NCI-H146 treated with DMSO at 0.1 percent for 48 hours (cell line): ENCODE measurements around the gene PGM2L1.
"Not testable (repeated sequence)": the region's sequence is repeated elsewhere in the genome, so short reads cannot be mapped to it uniquely, and the experiment has no call there.

Experiments used
- DNase-seq: peaks from one replicate; lab custom pipeline; 2025; ENCODE audit not compliant: unreplicated experiment; lab: John Stamatoyannopoulos, UW

Gene PGM2L1

DNA sequence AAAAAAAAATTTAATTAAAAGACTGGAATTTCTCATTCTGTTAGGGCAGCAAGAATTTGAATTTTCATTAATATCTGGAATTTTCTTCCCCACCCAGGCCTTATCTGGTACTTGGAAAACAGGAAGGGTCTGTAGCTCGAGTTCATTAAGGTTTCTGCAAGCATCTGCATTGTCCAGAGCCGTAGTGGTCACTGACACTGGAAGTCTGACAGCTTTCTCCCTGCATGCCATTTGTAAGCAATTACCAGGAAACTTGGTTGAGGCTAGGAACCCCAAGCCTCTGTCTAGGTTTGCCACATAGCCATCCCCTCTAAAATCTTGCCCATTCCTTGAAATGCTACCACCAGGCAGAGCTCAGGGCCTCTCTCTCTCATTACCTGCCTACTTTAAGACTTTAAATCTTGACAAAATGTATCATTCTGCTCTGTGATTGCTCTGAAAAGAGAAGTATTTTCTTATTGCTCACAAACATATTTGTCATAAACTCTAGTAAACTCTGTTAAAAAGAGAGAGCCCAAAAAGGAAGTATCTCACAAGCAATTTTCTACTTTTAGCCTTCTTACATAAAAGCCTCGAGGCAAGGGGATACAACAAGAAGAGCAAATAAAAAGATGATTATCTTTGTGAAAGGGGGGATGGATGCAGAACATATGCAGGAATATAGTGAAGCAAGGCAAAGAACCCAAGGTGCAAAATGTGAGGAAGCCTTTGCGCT, 5.5 kb upstream of the PGM2L1 start:
- no peak for DNase-seq

DNA sequence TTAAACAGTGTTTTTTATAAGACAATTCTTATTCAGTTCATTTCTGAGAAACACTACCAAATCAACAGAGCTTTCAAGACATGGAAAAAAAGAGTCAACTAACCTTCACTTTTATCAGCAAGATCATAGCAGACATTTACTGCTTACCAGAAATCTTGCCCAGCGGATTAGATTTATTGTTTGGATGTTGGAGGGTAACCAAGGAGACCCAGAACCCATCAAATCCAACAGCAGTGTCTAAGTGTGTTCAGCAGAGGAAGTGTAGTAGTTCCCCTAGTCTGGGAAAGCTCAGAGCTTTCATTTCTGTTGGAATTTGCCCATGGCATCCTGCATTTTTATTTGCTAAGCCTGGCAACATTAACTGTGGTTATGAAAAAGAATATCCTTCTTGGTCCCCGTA, 2.4 kb upstream of the PGM2L1 start:
- no peak for DNase-seq

DNA sequence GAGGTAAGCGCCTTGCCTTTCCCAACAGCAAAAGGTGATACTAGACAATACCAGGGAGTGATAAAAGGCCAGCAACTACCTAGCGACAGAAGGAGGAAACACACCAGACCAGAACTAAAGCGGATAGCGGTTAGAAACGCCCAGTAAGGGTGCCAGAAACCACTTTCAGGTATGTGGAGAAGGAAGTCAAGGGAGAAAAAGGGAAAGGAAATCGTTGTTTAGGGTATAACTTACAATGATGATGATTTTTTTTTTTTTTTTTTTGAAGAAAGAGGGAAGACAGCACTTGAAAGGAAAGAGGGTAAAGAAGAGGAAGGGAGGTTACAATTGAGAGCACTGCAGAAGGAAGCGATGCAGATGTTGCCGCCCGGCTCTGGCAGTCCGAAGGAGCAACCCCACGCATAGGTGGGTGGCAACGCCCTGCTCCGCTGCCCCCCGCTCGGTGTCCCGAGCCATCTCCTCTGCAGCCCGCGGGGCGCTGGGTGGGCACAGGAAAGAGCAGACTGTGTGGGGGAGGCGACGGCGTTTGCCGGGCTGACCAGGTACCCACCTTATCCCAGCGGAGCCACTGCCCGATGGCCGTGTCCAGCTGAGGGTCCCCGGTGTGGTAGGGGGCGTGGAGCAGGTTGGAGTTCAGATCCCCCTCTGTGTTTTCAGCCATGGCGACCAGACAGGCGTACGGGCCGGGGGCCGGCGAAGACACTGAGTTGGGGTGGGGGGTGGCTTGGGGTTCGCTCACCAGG, 561 bp downstream of the PGM2L1 start:
- peak; percentile 57 for DNase-seq

DNA sequence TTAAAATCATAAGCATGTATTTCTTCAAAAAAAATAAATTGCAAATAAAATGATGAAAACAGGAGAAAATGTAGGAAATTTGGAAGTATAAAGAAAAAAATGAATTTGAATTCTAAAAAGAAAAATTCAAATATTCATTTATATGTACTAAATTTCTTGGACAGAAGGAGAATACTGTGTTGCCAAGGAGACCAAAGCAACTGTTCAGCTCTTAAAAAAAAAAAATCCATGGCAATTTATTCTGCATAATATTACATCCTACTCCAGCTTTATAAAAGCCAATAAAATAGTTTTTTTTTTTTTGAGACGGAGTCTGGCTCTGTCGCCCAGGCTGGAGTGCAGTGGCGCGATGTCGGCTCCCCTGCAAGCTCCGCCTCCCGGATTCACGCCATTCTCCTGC, 6.0 kb downstream of the PGM2L1 start:
- no peak for DNase-seq

DNA sequence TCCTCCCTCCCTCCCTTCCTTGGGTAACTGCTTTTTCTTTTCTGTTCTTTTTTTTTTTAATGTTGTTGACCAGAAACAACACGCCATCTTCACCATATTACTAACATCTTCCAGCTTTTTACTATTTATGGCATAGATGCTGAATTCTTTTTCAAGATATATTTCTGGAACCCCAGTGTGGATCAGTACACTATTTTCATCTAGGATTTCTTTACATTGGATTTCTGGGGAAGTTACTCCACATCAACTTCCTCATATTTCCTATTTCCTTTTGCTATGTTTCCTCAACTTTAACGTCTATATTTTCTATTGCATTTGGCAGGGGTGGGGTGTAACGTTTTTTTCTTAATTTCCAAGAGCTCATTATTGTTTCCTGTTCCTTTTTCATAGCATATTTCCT, 7.0 kb downstream of the PGM2L1 start:
- no peak for DNase-seq

DNA sequence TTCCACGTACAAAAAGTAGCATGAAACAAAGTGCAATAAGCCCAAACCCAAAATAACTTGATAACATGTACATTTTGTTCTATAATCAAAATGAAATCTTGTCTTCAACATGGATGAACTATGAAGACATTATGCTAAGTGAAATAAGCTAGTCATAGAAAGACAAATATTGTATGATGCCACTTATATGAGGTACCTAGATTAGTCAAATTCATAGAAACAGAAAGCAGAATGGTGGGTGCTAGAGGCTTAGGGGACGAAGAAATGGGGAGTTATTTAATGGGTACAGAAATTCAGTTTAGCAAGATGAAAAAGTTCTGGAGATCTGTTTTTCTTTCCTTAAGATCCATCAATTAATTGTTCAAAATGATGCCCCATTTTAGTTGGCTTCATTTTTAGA, 7.5 kb downstream of the PGM2L1 start:
- DNase-seq, result no peak

DNA sequence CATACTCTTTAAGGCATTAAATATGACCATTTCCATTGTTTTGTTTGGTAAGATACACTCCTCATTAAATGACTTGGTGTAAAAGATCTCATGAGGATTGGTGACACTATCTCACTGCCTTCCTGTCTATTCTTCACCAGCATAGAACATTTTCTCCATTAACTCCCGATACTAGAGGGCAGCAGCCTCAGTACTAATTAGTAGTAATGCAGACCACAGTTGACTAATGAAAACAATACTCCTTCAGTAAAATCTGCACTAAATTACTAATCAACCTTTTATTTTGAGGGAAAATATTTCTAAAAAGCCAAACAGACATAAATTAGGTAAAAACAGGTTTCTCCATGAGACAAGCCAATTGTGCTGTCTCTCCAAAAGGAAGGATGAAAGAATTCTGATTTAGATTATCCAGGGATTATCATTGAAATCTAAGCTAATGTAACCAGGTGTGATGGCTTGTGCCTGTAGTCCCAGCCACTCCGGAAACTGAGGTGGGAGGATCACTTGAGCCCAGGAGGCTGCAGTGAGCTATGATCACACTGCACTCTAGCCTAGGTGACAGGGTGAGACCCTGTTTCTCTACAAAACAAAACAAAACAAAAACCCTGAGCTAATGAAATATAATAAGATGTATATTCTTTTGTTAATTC, 9.4 kb downstream of the PGM2L1 start:
- peak; percentile 75 for DNase-seq

DNA sequence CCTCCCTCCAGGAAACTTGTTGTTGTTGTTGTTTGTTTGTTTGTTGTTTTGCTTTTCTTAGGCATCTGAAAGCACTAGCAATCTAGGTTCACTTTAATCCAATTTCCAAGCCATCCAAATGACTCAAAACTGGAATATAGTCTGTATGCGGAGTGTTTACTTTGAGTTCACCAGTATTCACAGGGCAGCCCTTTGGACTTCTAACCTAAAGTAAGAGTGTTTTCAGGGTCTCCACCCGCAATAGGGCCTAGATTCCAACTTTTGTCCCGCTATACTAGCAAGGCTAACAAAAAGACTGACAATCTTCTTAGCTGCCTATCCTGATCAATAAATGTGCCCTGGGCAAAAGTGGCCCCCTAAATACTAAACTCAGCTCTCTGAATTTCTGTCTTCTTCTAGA, 13.6 kb downstream of the PGM2L1 start:
- DNase-seq, result no peak

DNA sequence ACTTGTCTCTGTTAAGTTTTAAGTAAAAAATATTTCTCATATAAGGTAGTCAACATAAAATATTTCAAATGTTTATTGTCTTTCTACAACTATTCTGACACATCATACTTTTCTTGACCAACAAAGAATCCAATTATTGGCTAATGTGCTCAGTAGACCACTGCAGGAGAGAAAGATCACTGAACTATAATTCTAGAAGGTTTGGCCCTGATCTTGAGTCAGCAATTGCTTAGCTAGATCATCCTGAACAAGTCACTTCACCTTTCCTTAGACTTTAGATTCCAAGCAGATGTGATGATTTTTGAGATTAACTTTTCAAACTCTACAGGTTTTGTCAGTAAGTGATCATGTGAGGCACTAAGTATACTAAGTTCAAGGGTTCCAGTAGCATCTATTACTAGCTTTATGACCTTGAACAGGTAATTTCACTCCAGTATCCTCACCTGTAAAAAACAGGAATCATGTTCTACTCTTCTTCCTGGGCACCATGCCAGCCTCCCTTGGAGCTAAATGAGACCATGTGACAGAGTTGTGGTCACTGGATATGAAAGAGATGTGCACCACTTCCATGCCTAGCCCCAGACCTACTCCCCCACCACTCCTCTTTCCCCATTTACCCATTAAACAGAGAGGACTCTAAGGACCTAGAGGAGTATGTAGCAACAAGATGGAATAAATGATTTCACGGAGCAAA, 17.3 kb downstream of the PGM2L1 start:
- DNase-seq, result peak; percentile 65

DNA sequence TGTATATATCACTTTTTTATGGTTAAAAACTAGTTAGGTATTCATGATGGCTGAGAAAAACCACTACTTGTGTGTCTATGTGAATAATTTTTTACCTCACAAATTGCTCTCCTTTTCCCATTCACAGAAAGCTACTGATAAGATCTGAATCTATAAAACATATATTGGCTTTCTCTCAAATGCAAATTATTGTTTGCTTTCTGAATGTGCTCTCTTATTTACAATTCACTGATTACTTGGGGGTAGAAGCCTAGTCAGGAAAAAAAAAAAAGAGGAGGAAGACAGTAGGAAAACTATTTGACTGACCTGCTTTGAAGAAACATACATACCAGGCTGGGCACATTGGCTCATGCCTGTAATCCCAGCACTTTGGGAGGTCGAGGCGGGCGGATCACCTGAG, 20.5 kb downstream of the PGM2L1 start:
- DNase-seq, result peak; percentile 53

DNA sequence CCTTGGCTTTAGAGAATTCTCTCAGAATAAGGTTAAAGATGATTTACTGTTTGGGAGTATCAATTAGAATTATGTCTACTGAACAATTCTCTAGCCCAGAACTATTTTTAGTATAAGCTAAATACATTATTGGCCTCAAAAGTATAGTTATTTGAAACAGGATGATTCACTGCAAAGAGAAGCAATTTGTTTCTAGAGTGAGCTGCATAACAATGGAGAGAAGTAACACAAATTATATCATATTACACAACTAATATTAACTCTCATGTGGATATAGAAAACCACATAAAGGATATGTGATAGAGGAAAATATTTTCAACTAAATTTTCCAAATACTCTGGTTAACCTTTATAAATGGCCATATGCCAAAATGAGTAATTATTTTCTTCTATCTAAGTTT, 24.9 kb downstream of the PGM2L1 start:
- no peak for DNase-seq

DNA sequence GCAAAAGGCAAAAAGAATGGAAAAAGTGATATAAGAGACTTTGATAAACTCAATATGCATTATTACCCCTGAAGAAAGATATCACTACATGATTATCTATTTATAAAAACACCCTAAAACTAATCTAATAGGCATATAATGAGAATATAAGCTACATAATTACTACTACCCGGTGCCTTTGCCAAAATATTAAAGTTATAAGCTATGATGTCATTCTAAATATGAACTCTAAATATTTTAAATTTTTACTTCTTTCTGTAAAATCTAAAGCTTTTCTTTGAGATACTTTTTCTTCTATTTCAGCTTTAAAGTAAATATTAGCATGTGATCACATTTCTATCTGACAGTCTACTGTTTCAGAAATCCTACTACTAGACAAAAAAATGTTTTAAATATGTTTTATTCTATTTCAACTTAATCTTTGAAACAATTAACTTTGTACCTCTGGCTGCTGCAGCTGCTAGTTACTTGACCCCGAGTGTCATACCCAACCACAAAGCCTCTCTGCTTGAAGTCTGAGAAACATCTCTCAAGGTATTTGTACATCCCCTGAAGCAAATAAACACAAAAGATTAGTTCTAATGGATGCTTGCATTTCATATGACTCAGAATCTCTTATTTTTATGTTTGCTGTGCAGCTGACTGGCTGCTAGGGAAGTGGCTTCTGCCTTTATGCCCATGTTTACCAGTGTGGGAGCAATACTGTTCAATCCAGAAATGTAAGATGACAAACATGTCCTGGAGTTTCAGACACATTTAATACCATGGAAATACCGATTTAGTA, 26.8 kb downstream of the PGM2L1 start:
- DNase-seq, result peak; percentile 95

DNA sequence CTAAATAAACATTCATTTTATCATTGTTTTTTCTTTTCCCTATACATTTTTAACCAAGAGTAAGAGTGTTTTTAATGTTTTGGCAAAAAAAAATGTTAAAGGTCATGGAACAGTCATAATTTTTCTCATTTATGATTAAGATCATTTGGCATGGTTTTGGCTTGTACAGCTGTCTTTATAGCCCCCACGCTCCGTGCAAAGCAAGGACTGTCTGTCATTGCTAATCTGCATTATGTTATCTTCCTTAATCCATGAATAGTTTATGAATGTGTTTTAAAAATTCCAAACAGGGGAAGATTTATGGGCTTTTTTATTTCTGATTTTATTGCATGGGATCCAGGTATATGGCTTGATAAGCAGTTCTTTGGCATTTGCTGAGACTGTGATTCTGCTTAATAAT, 28.1 kb downstream of the PGM2L1 start:
- DNase-seq, result no peak

DNA sequence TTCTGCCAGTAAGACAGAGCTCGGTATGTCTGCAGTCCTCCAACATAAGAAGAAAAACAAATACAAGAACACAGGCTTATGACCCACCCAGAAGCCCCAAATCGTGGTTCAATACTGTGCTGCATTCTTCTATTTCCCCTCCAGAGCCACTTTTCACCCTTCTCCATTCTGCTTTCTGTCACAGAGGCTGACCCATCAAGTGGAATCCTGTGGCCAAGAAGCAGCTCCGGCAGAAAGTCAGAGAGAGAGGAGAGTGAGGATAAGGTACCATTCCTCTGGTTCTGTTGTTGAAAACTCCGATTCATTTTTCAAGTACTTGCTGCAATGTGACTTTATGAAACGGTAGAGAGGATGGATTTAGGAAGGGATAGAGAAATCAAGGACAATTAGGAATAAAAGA, 30.4 kb downstream of the PGM2L1 start:
- no peak for DNase-seq

DNA sequence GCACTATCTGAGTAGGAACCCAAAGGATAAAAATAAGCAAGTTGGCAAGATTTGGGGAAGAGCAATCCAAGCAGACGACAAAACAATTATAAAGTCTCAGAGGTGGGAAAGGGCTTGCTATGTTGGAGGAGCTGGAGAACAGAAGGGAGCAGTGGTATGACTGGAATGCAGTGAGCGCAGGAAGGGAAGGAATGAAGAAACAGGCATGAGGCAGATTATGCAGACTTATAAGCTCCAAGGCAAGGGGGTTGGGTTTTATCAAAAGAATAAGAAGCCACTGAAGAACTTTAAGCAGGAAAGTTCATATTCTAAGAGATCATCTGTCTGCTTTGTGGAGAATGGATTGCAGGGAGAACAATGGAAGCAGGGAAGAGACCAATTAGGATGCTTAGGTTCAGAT, 31.7 kb downstream of the PGM2L1 start:
- no peak for DNase-seq

DNA sequence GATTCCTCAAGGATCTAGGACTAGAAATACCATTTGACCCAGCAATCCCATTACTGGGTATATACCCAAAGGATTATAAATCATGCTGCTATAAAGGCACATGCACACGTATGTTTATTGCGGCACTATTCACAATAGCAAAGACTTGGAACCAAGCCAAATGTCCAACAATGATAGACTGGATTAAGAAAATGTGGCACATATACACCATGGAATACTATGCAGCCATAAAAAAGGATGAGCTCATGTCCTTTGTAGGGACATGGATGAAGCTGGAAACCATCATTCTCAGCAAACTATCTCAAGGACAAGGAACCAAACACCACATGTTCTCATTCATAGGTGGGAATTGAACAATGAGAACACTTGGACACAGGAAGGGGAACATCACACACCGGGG, 32.4 kb downstream of the PGM2L1 start:
- not testable (repeated sequence) for DNase-seq

DNA sequence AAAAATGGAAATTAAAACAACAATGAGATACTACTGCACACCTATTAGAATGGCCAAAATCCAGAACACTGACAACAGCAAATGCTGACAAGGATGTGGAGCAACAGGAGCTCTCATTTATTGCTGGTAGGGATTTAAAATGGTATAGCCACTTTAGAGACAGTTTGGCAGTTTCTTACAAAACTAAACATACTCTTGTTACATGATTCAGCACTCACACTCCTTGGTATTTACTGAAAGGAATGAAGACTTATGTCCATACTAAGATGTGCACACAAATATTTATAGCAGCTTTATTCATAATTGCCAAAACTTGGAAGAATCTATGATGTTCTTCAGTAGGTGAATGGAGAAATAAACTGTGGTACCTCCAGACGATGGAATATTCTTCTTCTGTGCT, 40.8 kb downstream of the PGM2L1 start:
- no peak for DNase-seq

DNA sequence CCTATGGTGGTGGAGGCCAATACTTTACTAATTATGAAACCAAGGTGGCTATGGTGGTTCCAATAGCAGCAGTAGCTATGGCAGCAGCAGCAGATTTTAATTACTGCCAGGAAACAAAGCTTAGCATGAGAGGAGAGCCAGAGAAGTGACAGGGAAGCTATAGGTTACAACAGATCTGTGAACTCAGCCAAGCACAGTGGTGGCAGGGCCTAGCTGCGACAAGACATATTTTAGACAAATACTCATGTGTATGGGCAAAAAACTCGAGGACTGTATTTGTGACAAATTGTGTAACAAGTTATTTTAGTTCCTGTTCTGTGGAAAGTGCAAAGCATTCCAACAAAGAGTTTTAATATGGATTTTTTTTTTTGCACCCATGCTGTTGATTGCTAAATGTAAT, 42.6 kb downstream of the PGM2L1 start:
- DNase-seq, result no peak

DNA sequence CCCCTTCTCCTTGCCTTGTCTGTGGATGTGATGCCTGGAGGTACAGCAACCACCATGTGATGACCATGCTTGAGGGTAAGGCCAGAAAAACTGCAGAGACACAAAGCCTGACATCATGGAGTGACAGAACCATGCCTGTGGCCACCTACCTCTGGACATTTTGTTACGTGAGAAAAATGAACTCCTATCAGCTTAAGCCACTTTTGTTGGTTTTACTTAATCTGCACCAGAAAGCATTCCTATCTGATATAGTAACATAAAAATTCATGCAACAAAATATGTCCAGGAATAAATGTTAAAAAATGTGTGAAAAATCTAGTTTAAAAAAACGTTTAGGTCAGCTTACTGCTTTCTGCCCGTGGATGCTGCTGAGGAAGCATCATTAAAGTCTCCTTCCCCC, 44.2 kb downstream of the PGM2L1 start:
- DNase-seq, result no peak

DNA sequence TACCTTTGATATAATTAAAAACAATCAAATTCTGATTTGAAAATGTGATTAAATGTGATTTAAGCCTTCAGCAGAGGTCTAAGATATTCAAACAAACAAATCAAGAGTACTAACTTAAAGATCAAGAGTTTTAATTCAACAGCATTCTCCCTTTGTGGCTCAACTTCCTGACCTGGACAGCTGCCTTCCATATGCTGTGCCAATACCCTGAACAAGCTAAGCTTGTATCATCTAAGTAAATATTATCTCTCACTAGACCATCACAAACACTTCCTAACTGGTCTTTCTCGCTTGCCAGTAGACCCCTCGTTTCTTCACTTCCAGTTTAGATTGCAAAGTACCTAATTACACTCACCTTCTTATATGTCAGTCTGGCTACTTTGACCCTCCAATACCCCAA, 50.9 kb downstream of the PGM2L1 start:
- DNase-seq, result peak; percentile 47

DNA sequence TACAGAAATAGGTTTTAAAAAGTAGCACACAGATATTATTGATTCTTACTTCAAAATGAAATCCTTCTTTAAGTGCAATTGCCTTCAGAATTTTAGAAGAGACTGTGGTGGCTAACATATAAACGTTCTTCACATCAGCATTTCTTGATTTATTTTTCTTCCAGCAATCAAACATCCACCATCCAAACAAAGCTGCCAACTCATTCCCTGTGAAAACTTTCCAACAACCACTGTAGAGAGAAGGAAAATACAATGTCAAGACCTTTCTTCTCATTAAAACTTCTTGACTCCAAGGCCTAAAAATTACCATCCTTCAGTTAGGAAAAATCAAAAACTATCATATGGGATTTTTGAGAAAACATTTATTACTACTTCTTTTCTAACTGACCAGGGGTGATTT, 52.8 kb downstream of the PGM2L1 start:
- no peak for DNase-seq
